Stomach smooth muscle (tissue), 2 donors: ENCODE results near the gene DLG2.

Experiments
- H3K27ac ChIP-seq: one replicate; pipeline ENCODE4 v1.7.0; 2013; ENCODE audit warnings: mild to moderate bottlenecking, low read length, inconsistent platforms
- H3K27me3 ChIP-seq, 2 donors: one replicate each; pipeline ENCODE4 v1.7.0; 2013; ENCODE audit warnings: low read length in 2 of 2; ENCODE audit not compliant: insufficient read depth in 2 of 2, control insufficient read depth in 1 of 2
- H3K36me3 ChIP-seq, 2 donors: one replicate each; pipeline ENCODE4 v1.7.0; 2013; ENCODE audit warnings: low read length in 2 of 2; ENCODE audit not compliant: control insufficient read depth in 2 of 2, insufficient read depth in 2 of 2
- H3K4me1 ChIP-seq: one replicate; pipeline ENCODE4 v1.7.0; 2013; ENCODE audit warnings: low read length; ENCODE audit not compliant: control insufficient read depth, insufficient read depth
- H3K4me3 ChIP-seq, 2 donors: one replicate each; pipeline ENCODE4 v1.7.0; 2013; ENCODE audit warnings: low read length in 2 of 2
- H3K9ac ChIP-seq, 2 donors: one replicate each; pipeline ENCODE4 v1.7.0; 2013; ENCODE audit warnings: low read length in 2 of 2, mild to moderate bottlenecking in 1 of 2
- H3K9me3 ChIP-seq, 2 donors: one replicate each; pipeline ENCODE4 v1.7.0; 2013; ENCODE audit warnings: low read length in 2 of 2; ENCODE audit not compliant: control insufficient read depth in 2 of 2
- donor health status: healthy.
- donor health status: Pancreatic carcinoma.

DLG2 gene

DNA sequence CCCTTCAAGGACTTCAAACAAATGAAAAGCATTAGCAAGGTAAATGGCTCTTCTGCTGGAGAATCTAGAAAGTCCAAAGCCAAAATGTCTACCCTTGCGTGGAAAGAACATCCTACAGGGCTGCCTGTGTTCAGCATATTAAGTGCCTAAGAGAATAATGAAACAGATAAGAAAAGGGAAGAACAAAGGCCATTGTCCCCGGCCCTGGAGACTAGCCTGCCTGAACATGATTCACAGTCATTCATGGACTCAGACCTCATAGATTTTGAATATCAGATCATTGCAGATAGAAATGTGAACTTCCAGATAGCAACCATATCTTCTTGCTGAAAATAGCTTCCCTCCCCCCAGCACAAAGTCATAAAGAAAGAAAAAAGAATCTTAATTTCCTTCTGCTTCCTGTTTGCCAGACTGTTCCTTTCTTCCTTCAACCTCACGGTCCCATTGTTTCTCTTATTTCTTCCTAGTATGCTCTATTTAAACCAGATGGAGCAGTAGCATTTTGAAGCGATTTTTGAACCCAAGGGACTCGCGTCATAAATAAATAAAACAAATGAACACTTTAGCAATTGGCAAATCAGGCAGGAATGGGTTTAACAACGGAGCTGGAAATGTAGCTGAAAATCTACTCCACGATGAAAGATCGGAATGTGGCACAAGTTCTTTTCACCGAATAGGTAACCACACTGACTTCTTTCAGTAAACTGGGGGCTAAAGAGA lies 1932.8 kb downstream of the DLG2 start:
- no peak overlapping the region for H3K27ac ChIP-seq
- H3K4me1 ChIP-seq, result no peaks in the 10 kb centered on the region
- H3K4me3 ChIP-seq, result no peak overlapping the region
- no peak overlapping the region for H3K9ac ChIP-seq
- no peaks in the 10 kb centered on the region for H3K27me3 ChIP-seq
- H3K9me3 ChIP-seq, result no peaks in the 10 kb centered on the region
- no peaks in the 10 kb centered on the region for H3K36me3 ChIP-seq

- Histone ChIP-seq H3K9me3 (no peaks in the 10 kb centered on the region), H3K9ac (no peak overlapping the region), H3K4me1 (no peaks in the 10 kb centered on the region), H3K36me3 (no peaks in the 10 kb centered on the region), H3K4me3 (no peak overlapping the region), H3K27me3 (no peaks in the 10 kb centered on the region), H3K27ac (no peak overlapping the region)
These were observed 1933.7 kb downstream of the DLG2 start for GRCh38 chr11:83693306-83693992.

GRCh38 chr11:83692675-83693074 lies 1934.5 kb downstream of the DLG2 start:
- H3K4me3 ChIP-seq, result no peak overlapping the region
- H3K36me3 ChIP-seq, result no peaks in the 10 kb centered on the region
- no peak overlapping the region for H3K9ac ChIP-seq
- H3K9me3 ChIP-seq, result no peaks in the 10 kb centered on the region
- H3K4me1 ChIP-seq, result no peaks in the 10 kb centered on the region
- H3K27me3 ChIP-seq, result no peaks in the 10 kb centered on the region
- H3K27ac ChIP-seq, result no peak overlapping the region

DNA sequence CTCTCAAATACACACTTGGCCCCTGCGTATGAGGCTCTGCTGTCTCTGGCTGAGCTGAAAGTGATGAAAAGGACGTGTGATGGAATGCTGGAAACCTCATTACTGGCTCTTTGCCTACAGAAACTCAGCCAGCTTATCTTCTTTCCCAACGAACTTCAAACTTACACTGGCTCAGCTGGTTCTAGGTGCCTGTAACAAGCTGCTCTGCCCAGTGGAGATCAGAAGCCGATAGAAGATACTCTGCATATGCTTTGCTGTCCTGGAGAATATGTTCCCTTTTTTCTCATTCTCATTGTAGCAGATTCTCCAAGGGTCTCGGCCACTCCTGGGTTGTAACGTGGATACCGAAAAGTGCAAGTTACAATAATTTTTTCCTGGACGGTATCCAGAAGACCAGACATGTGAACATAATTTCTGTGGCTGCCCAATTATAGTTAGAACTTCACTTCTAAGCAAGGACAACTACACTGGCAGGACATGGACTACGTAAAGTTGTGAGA lies 1935.6 kb downstream of the DLG2 start:
- H3K4me1 ChIP-seq, result no peaks in the 10 kb centered on the region
- no peaks in the 10 kb centered on the region for H3K27me3 ChIP-seq
- H3K36me3 ChIP-seq, result no peaks in the 10 kb centered on the region
- no peak overlapping the region for H3K27ac ChIP-seq
- no peaks in the 10 kb centered on the region for H3K9me3 ChIP-seq
- H3K4me3 ChIP-seq, result no peak overlapping the region
- no peak overlapping the region for H3K9ac ChIP-seq

GRCh38 chr11:83689144-83689780 lies 1937.9 kb downstream of the DLG2 start:
- Histone ChIP-seq H3K4me3 (no peak overlapping the region), H3K27ac (no peak overlapping the region), H3K36me3 (no peaks in the 10 kb centered on the region), H3K27me3 (no peaks in the 10 kb centered on the region), H3K9ac (no peak overlapping the region), H3K9me3 (no peaks in the 10 kb centered on the region), H3K4me1 (no peaks in the 10 kb centered on the region)

DNA sequence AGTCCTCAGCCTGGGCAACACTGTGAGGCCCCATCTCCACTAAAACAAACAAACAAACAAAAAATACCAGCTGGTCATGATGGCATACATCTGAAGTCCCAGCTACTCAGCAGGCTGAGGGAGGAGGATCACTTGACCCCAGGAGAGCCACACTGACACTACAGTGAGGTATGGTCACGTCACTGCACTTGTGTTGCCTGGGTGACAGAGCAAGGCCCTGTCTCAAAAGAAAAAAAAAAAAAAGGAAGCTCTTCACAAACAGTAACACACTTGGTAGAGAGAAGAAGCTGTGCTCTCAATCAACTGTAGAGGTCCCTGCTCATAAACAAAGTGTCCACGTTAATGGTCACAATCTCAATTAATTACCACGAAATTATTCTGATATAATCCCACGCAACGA lies 1939.4 kb downstream of the DLG2 start:
- Histone ChIP-seq H3K27ac (no peak overlapping the region), H3K36me3 (no peaks in the 10 kb centered on the region), H3K4me3 (no peak overlapping the region), H3K9me3 (no peaks in the 10 kb centered on the region), H3K27me3 (no peaks in the 10 kb centered on the region), H3K9ac (no peak overlapping the region), H3K4me1 (no peaks in the 10 kb centered on the region)

- H3K36me3 ChIP-seq, result no peaks in the 10 kb centered on the region
- no peak overlapping the region for H3K27ac ChIP-seq
- H3K9ac ChIP-seq, result no peak overlapping the region
- no peaks in the 10 kb centered on the region for H3K27me3 ChIP-seq
- no peaks in the 10 kb centered on the region for H3K4me1 ChIP-seq
- no peaks in the 10 kb centered on the region for H3K9me3 ChIP-seq
- H3K4me3 ChIP-seq, result no peak overlapping the region
These were observed 1941.4 kb downstream of the DLG2 start for GRCh38 chr11:83685730-83686129.

- no peaks in the 10 kb centered on the region for H3K4me1 ChIP-seq
- H3K36me3 ChIP-seq, result no peaks in the 10 kb centered on the region
- H3K9ac ChIP-seq, result no peak overlapping the region
- no peak overlapping the region for H3K4me3 ChIP-seq
- no peaks in the 10 kb centered on the region for H3K9me3 ChIP-seq
- no peaks in the 10 kb centered on the region for H3K27me3 ChIP-seq
- H3K27ac ChIP-seq, result no peak overlapping the region
These were observed 1943.1 kb downstream of the DLG2 start for GRCh38 chr11:83684071-83684470.

GRCh38 chr11:83682611-83682973 lies 1944.6 kb downstream of the DLG2 start:
- H3K4me3 ChIP-seq, result no peak overlapping the region
- H3K9ac ChIP-seq, result no peak overlapping the region
- H3K9me3 ChIP-seq, result no peaks in the 10 kb centered on the region
- no peaks in the 10 kb centered on the region for H3K27me3 ChIP-seq
- H3K36me3 ChIP-seq, result no peaks in the 10 kb centered on the region
- H3K27ac ChIP-seq, result no peak overlapping the region
- no peaks in the 10 kb centered on the region for H3K4me1 ChIP-seq

- no peaks in the 10 kb centered on the region for H3K9me3 ChIP-seq
- H3K36me3 ChIP-seq, result no peaks in the 10 kb centered on the region
- H3K9ac ChIP-seq, result no peak overlapping the region
- no peak overlapping the region for H3K4me3 ChIP-seq
- no peaks in the 10 kb centered on the region for H3K4me1 ChIP-seq
- H3K27ac ChIP-seq, result no peak overlapping the region
- H3K27me3 ChIP-seq, result no peaks in the 10 kb centered on the region
These were observed 1945.1 kb downstream of the DLG2 start for GRCh38 chr11:83681906-83682610.
